Daoy (cell line): ENCODE results near the gene FOLR1. TPM values are rescaled to one million over a fixed set of nuclear protein-coding genes. Genes with fewer than 3 reads are reported as not detected.
A peak's percentile ranks its signal among the peaks of the same experiment; 100 is the strongest.
"Not testable (repeated sequence)": the region's sequence is repeated elsewhere in the genome, so short reads cannot be mapped to it uniquely, and the experiment has no call there.

Experiments
- DNase-seq: peaks from one replicate; pipeline ENCODE4 v3.0.0-alpha.2; 2015; ENCODE audit warnings: low read depth
- total RNA-seq: library from RNA; depleted of rRNA; stranded (reverse); fragments of >200 nt; shearing (Covaris generic); gene quantifications from 2 replicates; pipeline ENCODE4 v1.2.3, GENCODE V29; 2014; rRNA removed

The FOLR1 gene
- not detected in 2 replicates for total RNA-seq

DNA sequence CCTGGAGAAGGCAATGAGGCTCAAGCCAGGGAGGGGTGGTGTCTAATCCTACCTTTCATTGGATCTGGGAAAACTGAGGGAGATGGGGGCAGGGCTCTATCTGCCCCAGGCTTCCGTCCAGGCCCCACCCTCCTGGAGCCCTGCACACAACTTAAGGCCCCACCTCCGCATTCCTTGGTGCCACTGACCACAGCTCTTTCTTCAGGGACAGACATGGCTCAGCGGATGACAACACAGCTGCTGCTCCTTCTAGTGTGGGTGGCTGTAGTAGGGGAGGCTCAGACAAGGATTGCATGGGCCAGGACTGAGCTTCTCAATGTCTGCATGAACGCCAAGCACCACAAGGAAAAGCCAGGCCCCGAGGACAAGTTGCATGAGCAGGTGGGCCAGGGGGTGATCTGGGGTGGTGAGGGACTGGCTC lies at the start of gene FOLR1:
Gene FOLR1 (plus strand): TSS at position 180 of the 421 bp plus-strand sequence. CDS start 34 bp downstream, at position 214.
- DNase-seq = peak; percentile 30

DNA sequence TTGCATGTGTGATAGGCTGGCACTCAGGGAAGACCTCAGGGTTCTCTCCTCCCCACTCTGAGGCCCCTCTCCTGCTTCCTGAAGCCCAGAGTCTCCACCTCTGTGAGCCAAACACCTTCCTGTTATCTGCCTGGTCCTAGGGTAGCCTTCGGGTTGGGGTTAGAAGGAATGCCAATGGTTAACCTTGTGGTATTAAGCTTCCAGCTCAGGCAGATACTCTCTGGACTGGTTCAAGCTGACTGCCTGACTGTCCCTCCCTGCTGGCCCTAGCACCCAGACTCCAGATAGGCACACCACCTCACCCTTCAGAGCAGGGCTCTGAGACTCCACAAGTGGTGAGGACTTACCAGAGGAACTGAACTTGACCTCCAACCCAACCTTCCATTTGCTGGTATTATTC lies 49.4 kb upstream of the FOLR1 start:
- not testable (repeated sequence) for DNase-seq

DNA sequence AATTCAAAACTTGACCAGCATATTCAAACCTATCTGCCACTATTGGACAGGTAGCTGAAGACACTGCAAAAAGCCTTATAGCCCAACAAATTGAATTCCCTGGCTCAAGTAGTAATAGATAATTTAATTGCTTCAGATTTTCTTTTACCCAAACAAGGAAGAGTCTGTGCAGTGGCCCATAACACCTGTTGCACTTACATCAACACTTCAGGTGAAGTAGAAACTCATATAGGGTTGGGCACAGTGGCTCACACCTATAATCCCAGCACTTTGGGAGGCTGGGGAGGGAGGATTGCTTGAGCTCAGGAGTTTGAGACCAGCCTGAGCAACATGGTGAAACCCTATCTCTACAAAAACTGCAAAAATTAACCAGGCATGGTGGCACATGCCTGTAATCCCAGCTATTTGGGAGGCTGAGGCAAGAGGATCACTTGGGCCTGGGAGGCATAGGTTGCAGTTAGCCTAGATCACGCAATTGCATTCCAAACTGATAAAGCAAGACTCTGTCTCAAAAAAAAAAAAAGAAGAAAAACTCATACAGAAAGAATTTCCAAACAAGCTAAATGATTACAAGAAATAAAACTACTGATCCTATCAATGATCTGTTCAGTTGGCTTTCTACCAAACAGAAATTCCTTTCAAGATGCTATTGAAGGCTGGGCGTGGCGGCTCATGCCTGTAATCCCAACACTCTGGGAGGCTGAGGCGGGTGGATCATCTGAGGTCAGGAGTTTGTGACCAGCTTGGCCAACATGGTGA lies 47.0 kb upstream of the FOLR1 start:
- peak; percentile 30 for DNase-seq

- DNase-seq = no peak
These were observed 45.3 kb upstream of the FOLR1 start for GRCh38 chr11:72146625-72147024.

- no peak for DNase-seq
These were observed 41.1 kb upstream of the FOLR1 start for GRCh38 chr11:72150882-72151281.

DNA sequence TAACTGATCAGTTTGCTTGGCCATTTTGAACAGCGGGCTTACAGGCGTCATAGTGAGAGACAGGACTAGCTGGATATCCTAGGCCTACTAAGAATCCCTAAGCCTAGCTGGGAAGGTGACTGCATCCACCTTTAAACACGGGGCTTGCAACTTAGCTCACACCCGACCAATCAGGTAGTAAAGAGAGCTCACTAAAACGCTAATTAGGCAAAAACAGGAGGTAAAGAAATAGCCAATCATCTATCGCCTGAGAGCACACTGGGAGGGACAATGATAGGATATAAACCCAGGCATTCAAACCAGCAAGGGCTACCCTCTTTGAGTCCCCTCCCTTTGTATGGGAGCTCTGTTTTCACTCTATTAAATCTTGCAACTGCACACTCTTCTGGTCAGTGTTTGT lies 38.1 kb upstream of the FOLR1 start:
- not testable (repeated sequence) for DNase-seq

DNA sequence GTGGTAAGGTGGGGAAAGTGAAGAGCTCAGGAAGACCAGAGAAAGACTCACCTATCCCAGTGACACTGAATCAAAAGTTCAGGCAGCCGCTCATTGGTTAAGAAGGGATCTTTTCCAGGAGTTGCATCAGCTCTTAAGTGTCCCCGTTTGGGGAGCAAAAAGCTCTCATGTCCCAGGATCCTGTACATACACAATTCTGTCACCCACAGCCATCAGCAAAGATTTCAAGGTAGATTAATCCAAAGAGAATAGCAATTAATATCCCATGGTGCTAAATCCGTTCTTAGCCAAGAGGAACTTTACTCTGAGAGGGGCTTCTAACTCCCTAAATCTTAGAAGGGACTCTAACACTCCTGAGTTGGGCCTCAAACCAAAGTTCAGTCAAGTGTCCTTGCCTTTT lies 37.1 kb upstream of the FOLR1 start:
- no peak for DNase-seq

GRCh38 chr11:72155751-72156150 lies 36.2 kb upstream of the FOLR1 start:
- DNase-seq = no peak

GRCh38 chr11:72157131-72157530 lies 34.8 kb upstream of the FOLR1 start:
- DNase-seq = no peak

DNA sequence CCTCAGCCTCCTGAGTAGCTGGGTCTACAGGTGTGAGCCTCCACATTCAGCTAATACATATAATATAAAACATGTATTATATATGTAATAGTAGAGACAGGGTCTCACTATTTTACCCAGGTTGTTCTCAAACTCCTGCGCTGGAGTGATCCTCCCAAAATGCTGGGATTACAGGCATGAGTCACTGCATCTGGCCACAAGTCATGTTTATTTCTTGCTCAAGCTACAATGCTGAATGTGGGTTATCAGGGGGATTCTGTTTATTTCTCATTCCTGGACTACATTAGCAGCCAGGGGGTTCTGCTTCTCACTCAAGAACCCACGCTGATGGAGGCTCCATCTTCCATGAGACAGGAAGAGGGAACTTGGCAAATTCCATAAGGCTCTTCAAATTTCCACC lies 31.6 kb upstream of the FOLR1 start:
- DNase-seq = no peak

DNA sequence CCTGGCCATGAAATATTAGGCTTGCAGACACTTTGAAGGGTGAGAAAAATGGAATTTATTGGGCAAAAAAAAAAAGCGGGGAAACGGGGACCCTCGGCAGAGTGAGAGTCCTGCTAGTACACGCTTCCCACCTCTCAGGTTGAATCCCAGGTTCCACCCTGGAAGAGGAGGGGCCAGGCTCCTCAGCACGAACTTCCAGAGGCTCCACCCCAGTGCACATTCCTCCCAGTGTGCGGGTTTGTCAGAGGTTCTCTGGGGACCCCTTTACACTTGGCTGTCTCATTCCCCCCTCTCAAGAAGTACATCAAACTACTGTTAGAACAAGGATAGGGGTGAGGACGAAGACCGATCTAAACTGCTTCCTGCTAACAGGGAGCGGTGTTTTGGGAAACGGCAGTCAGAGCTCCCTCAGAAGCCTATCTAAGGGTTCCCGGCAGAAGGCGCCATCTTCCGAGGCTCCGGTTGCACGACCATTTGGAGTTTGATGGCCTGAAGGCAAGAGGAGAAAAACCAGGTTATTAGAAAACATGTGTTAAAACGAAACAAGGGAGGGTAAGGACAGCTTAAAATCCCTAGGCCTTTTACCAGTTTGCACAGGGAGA lies 28.9 kb upstream of the FOLR1 start:
- no peak for DNase-seq

DNA sequence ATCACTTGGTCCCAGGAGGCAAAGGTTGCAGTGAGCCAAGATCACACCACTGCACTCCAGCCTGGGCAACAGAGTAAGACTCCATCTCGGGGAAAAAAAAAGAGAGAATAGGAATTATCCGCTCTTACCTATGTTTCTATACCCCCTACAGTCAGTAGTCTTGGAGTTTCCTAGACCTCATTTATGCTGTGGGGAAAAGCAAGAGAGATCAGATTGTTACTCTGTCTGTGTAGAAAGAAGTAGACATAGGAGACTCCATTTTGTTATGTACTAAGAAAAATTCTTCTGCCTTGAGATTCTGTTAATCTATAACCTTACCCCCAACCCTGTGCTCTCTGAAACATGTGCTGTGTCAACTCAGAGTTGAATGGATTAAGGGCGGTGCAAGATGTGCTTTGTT lies 27.8 kb upstream of the FOLR1 start:
- not testable (repeated sequence) for DNase-seq

- DNase-seq = not testable (repeated sequence)
These were observed 22.8 kb upstream of the FOLR1 start for GRCh38 chr11:72169046-72169555.

DNA sequence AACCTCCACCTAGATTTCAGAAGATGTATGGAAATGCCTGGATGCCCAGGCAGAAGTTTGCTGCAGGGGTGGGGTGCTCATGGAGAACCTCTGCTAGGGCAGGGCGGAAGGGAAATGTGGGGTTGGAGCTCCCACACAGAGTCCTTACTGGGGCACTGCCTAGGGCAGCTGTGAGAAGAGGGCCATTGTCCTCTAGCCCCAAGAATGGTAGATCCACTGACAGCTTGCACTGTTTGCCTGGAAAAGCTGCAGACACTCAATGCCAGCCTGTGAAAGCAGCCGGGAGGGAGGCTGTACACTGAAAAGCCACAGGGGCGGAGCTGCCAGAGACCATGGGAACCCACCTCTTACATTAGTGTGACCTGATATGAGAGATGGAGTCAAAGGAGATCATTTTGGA lies 22.2 kb upstream of the FOLR1 start:
- DNase-seq = not testable (repeated sequence)

GRCh38 chr11:72172043-72172442 lies 19.9 kb upstream of the FOLR1 start:
- not testable (repeated sequence) for DNase-seq

DNA sequence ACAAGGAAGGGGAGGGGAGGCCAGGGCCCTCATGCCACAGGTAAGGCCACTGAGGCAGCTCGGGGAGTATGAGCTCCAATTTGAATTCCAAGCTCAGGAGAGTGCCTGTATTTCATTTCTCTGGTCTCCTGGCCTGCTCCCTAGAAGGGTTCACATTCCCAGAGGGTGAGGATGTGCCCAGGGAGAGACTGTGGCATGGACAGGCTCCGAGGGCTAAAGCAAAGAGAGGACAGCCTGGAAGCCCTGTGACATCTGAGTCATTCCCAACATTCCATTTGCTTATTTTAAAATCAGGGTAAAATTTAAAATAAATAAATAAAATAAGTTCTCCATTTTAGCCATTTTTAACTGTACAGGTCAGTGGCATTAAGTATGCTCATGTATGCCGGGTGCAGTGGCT lies 18.6 kb upstream of the FOLR1 start:
- DNase-seq = no peak

GRCh38 chr11:72174302-72175070 lies 17.5 kb upstream of the FOLR1 start:
- DNase-seq = no peak

GRCh38 chr11:72177656-72178055 lies 14.3 kb upstream of the FOLR1 start:
- DNase-seq = no peak

- no peak for DNase-seq
These were observed 12.7 kb upstream of the FOLR1 start for GRCh38 chr11:72179049-72179803.

GRCh38 chr11:72179804-72180396 lies 12.0 kb upstream of the FOLR1 start:
- DNase-seq = no peak

DNA sequence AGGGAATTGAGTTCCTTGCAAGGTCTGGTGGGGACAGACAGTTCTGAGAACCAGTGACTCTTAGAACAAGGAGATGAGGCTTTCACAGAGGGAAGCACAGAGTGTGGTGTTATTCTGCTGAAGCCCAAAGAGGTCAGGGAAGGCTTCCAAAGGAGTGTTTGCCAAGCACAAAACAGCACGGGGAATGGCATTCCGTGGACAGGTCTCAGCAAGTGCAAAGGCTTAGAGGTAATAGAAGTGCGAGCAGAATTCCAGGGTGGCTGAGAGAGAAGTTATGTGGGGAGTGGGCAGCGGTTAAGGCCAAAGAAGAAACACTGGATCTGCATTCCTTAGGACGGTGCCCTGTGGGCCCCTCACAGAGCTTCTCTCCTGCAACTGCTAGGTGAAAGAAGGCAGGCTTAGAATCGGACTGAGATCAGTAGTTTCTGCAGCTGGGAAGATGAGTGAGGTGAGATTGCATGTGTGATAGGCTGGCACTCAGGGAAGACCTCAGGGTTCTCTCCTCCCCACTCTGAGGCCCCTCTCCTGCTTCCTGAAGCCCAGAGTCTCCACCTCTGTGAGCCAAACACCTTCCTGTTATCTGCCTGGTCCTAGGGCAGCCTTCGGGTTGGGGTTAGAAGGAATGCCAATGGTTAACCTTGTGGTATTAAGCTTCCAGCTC lies 10.9 kb upstream of the FOLR1 start:
- DNase-seq = not testable (repeated sequence)
